HG02970 (cell line): ENCODE measurements around the gene CTIF.

Experiments
- ATAC-seq: cut with Tn5 transposase; IDR thresholded peaks from one replicate; pipeline ENCODE4 v1.9.1; 2021; ENCODE audit warnings: mild to moderate bottlenecking, moderate library complexity, moderate number of reproducible peaks; ENCODE audit not compliant: unreplicated experiment, low FRiP score

CTIF gene

DNA sequence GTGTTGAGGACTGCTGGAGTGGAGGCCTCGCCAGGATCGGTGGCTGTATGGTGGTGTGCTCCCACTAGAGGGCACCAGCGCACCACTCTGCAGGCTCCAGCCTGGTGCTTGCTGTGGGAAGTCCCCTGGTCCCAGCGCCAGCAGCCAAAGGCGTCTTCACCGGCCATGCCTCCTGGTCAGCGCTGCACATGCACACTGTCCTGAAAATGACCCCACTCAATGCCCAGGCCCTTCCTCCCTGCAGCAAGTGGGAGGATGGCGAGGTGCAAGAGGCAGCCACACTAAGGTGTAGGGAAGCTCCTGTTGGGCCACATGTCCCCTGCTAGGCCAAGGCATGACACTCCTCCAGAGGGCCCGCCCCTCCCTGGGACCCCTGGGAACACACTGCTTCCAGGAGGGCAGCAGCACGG, 136.5 kb downstream of the CTIF start:
- peak; percentile 50 for ATAC-seq

GRCh38 chr18:48675912-48676311, 137.1 kb downstream of the CTIF start:
- ATAC-seq = no peak

DNA sequence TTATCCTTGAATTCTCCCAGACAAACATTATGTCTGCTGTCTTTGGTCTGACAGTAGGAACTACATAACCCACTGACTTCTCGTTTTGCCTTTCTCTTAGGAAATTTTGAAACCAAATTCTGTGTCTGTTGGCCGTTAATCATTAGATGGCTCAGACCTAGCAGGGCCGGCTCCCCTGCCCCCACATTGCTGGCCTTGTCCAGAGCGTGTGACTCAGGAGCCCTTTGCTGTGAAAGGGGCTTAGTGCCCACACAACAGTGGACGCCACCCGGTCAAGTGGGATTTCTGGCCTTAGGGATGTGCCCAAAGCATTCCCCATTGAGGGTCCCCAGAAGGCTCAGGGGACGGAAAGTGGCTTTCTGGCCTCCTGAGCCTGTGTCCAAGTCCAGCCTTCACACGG, 137.5 kb downstream of the CTIF start:
- no peak for ATAC-seq

- ATAC-seq = no peak
Observed at GRCh38 chr18:48676756-48677368, 138.0 kb downstream of the CTIF start.

DNA sequence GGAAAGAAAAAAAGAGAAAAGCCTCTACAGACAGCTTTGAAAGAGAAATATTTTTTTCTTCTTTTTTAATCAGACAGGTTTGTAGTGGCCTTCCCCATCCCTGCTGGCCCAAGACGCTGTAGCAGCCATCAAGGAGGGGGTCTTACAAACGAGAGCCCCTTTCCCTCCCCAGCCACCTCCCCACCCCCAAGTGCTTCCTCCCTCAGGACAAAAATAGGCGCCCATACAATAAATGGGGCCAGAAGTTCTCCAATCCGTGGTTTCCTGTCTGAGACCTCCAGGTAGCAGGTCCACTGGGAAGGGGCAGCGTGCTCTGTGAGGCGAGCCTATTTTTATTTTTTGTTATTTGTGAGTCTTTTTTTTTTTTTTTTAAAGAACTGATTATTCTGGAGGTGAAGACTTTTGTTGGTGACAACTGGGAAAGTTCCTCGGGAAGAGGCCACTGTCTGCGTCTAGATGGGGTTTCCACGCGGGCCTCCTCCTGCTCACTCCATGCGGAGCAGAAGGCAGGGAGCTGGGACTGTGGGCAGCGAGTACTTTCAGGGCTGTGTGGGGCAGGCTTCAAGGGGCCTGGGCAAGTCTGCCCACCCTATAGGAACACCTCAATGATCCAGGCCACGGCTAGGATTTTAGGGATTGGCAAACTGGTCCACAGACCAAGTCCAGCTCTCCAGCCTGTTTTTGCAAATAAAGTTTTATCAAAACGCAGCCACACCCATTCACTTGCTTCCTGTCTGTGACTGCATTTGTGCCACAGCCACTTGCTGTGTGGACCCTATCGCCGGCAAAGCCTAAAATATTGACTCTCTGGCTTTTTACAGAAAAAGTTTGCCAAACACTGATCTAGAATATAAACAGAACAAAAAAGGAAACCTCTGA, 139.6 kb downstream of the CTIF start:
- ATAC-seq = no peak

DNA sequence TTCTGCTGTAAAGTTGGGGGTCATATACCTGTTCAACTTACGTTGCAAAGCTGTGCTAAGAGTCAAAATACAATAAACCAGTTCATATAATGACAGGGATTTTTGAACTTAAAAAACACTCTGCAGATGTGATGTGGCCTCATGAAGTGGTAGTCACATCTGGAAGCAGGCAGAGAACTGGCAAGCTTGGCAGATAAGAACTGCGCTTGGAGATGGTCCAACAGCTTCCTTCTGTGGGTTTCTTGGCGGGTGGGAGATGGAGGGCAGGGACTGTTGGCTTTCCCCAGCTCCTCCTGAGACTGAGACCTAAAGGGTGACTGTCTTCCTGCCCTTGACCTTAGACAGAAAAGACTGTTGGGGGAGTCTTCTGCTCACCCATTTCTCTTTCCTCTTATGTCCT, 140.4 kb downstream of the CTIF start:
- ATAC-seq = no peak

GRCh38 chr18:48680339-48681250, 141.8 kb downstream of the CTIF start:
- ATAC-seq = no peak

DNA sequence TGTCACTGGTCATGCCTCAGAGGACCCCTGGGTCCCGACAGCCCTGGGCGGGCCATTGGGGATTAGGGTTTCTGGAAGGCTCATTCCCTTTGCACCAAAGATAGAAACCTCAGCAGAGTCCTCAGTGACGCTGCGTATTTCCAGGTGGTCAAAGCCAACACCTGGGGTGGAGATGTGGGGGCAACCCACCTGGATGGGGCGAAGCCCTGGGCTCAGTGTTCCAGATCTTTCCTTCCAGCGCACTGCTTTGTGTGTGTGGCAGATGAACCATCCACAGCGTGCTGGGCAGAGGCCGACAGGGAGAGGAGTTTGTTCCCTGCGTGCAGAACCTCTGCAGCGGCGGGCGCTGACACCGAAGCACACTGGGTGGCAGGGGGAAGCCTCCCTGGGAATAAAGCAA, 143.9 kb downstream of the CTIF start:
- ATAC-seq = no peak

DNA sequence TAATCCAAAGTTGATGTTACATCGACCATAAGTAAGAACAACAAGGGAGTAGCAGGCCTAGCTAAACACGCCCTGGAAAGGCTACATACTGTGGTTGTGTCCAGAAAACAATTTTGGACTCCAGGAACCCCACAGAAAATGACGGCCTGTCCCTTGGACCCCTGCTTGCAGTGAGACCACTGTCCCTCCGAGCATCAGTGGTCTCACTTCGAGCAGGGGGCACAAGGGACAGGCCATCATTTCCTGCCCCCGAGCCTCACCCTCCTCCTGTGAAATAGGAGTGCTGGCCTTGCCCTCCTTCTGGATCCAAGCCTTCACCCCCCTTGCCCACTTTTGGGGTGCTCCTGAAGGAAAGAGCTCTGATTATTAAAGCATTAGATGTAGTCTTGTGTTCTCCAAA, 144.4 kb downstream of the CTIF start:
- ATAC-seq = no peak

DNA sequence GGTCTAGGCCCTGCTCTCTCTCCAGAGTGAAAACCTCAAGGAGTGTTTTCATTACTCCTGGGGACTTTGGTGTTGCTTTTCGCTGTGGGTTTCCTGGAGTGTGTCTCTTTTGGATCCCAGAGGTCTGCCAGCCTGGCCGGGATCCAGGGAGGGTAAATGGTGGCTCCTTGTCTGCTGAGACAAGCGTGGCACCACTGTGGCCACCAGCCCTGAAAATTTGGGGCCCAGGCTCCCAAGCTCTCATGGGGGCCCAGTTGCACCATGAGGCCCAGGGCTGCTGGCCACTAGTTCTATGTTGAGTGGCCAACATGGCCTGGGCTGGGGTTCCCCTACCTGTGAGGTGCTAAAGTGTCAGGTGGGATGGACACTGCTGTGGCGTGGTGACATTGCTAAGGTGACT, 144.8 kb downstream of the CTIF start:
- ATAC-seq = no peak

DNA sequence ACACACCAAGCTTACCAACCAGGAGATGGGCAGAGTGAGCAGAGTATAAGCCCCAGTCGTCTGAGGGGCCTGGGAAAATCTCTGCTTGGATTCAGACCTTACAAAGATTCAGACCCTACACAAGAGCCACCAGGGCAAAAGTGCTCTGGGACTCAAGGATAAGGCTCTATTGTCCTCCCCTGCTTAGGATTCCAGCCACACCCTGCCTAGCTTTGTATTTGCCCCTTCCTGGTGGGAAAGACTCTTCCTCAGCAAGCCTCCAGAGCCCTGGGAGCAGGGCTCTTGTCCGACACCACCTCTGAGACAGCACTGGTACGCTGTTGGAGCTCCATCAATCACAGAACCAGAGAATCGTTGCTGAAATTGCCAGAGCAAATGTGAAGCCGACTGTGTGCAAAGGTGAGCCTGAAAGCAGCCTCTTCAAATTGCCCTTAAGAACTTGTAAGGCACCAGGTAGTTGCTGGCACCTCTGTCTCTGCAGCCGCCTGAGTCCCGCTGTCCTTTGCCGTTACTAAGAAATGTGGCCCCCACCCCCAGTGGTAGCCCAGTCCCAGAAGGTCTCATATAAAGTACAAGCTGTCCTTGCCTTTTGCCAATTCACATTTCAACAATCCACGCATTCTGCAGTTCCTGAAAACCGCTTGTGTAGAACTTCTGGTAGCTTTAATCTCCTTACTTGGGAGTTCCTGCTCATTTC, 148.7 kb downstream of the CTIF start:
- ATAC-seq = no peak

GRCh38 chr18:48688961-48689360, 150.1 kb downstream of the CTIF start:
- ATAC-seq = no peak

DNA sequence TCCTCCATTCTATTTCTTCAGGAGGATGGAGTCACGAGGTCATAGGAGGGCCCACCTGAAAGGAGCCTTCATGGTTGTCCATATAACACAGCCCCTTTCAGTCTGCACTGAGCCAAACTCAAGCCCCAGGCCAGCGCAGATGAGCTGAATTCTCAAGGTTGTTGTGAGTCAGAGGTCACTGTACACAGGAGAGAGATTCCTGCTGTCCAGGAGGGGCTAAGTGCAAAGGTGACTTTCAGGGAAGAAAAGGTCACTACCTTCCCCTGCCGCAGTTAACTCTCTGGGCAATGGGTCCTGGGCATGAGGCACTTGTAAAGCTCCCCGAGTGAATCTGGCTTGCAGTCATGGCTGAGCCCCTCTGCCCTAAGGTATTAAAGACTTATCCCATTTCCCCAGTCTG, 150.7 kb downstream of the CTIF start:
- ATAC-seq = no peak

DNA sequence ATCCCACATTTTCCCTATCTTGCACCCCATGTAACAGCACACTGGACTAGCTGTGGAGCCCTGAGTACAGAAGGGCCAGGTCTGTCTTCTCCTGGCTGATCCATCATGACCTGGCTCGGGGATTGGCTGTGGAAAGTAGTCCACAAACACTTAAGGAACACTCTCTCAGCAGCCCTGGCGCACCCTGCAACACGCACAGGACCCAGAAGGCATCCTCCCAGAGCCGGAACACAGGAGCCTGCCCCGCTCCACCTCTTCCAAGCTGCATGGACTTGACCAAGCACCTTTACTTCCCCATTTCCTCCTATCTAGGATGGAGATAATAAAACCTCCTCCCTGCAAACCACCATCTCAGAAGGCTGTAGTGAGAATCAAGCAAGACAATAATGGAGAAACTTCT, 151.7 kb downstream of the CTIF start:
- ATAC-seq = no peak

- ATAC-seq = no peak
Observed at GRCh38 chr18:48693006-48693405, 154.2 kb downstream of the CTIF start.

DNA sequence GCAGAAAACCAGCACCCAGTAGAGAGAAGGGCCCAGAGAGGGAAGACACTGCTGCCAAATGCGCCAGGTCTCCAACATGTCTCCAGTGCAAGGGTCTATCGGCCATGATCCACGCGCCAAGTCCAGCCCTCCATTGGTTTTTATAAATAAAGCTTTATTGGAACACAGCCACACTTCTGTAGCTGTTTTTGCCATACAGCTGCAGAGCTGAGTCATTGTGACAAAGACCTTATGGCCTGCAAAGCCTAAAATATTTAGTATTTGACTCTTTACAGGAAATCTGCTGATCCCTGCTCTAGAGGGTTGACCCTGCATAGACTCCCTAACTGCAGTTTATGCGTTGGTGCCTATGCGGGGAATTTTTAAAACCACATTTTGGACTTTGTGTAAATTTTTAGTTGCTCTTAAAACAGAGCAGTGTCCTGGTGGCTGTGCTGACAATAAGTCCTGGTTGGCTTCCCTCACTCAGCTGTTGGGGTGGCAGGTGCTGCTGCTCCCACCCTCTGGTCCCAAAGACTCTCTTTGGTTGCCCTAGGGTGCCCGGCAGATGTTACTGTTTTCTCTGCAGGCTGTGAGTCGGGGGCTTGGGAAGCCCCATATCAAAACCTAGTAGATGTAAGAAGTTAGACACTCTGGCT, 154.9 kb downstream of the CTIF start:
- no peak for ATAC-seq

GRCh38 chr18:48694295-48694694, 155.5 kb downstream of the CTIF start:
- no peak for ATAC-seq

DNA sequence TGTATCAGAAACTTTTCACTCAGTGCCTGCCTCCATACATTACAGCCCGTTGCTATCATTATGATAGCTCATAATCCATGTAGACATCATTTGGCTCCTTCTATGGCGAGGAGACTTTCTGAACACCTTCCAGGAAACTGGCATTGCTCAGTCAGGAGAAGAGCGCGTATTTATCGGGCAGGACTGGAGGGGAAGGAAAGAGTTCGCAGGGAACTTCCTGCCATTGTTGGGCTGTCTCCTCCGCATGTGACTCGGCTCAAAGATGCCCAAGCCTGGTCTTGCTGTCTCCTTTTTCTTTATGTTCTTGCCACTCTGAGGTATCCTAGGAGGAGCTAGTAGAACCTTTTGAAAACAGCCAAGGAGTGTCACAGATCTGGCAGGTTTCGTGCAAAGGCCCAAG, 156.8 kb downstream of the CTIF start:
- ATAC-seq = no peak

GRCh38 chr18:48696218-48696617, 157.4 kb downstream of the CTIF start:
- ATAC-seq = no peak

GRCh38 chr18:48697441-48697840, 158.6 kb downstream of the CTIF start:
- no peak for ATAC-seq
